ENCODE data around the gene SLC39A11. TPM values are rescaled to one million over a fixed set of nuclear protein-coding genes. Genes with fewer than 3 reads are reported as not detected.

Gene SLC39A11
- total and polyA plus RNA-seq, 2 of the 13 experiments (the other 11 are each of a cell fraction or from before 2014, with no cell fraction given) = 17.2 to 31.5 TPM

DNA sequence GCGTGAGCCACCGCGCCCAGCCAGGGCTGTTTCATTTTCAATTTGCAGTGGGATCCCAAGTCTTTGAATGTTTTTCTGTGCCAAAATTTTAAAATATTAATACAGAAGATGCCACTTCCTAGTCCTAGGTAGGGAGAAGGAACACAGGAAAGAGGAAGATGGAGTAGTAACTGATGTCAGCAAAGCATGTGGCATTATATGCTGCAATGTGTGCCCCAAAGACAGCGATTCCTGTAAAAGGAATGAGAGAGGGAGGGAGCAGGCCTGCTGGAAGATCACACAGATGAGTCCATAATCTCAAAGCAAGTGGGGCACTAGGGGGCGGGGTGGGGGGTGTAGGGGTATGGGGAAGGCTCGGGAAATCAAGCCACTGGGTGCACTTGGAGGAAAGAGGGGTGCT, 48.9 kb upstream of the SLC39A11 start:
- H3K9me3 ChIP-seq (ENCODE audit: low read length) = peaks cover 8% of the 10 kb centered on the region; the same call in 1 of the 2 replicates
- H3K4me2 ChIP-seq (ENCODE audit: low read depth, low read length) = no peak overlapping the region
- no peak overlapping the region for H3K9ac ChIP-seq (ENCODE audit: insufficient read depth, low read depth, low read length)
- no peak for TF ChIP-seq NPAS2 (CRISPR knock-in tag; IDR thresholded peaks at IDR 0.05; ENCODE audit: borderline replicate concordance)
- H3K36me3 ChIP-seq (replicated peaks in 1 of 2; ENCODE audit: control insufficient read depth in 1 of 2, insufficient read depth in 2 of 2, low read length in 2 of 2) = no peaks in the 10 kb centered on the region
- ChIA-PET POLR2A (no interaction called here), CTCF (ENCODE audit: low intra/inter-chr PET ratio, low total read pairs) (no interaction called here)
- DNase-seq (ENCODE audit: low spot score) (no peak), ATAC-seq (peak; percentile 29; the same call in 1 of the 3 replicates), FAIRE-seq (no peak)
- H3K27me3 ChIP-seq (ENCODE audit: control insufficient read depth in 1 of 2, insufficient read depth in 2 of 2, low read length in 2 of 2) = peaks cover 8 to 46% of the 10 kb centered on the region in 2 experiments
- H4K20me1 ChIP-seq (ENCODE audit: insufficient read depth, low read length) = no peaks in the 10 kb centered on the region
- H3K4me3 ChIP-seq (replicated peaks in 1 of 3; ENCODE audit: insufficient read depth in 1 of 3, low read depth in 2 of 3, low read length in 3 of 3) = no peak overlapping the region
- no peak overlapping the region for H3K27ac ChIP-seq (ENCODE audit: extremely low read length, insufficient read depth, low read length)
- in situ Hi-C loops (cut with HindIII; ENCODE audit: extremely low pct_ligation_motif_present, low pct_unique_long_range_greater_than_20kb) (no loop called here), intact Hi-C loops (cut with micrococcal nuclease; ENCODE audit: unreplicated experiment) (no loop called here)
- H2AFZ ChIP-seq (ENCODE audit: low read length) = no peak overlapping the region
- 56% methylated on average over 6 of the region's 6 CpGs for WGBS (ENCODE audit: low lambda C conversion rate)
- BruUV-seq (replicated peaks) = no TSS peak
- H3K79me2 ChIP-seq (ENCODE audit: insufficient read depth, low read length) = no peaks in the 10 kb centered on the region
- no peaks in the 10 kb centered on the region for H3K4me1 ChIP-seq (ENCODE audit: insufficient read depth, low read length)

DNA sequence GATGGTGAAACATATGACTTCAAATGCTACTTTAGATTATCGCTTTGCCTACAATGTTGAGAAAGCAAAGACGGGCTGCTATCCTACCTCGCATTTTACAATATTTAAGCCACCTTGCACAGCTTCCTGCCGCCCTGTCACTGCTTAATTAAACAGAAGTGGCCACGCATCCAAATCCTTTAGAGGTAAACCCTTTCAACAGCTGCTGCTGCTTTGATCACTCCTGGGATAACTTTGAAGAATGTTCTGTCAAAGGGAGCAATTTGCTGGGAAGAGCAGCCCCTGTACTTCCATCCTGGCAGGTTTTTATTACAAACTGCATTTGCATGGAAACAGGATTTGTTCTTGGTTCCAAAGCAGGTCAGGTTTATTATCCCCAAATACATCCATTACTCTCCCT, 48.1 kb upstream of the SLC39A11 start:
- peaks cover 8 to 41% of the 10 kb centered on the region in 2 experiments for H3K27me3 ChIP-seq (ENCODE audit: control insufficient read depth in 1 of 2, insufficient read depth in 2 of 2, low read length in 2 of 2)
- WGBS (ENCODE audit: low lambda C conversion rate) = 17% methylated on average over 4 of the region's 5 CpGs
- no peak overlapping the region for H3K27ac ChIP-seq (ENCODE audit: extremely low read length, insufficient read depth, low read length)
- TF ChIP-seq EZH2 (conservative IDR thresholded peaks at IDR 0.05; ENCODE audit: low read depth, low read length) (0 out of 2 replicates have a peak, but pooled peaks have one; percentile 34), EP300 (IDR thresholded peaks at IDR 0.05; ENCODE audit: low read depth in 2 of 2, low read length in 2 of 2) (no peak), EP300 (CRISPR knock-in tag; IDR thresholded peaks at IDR 0.05; ENCODE audit: borderline replicate concordance) (no peak)
- H4K20me1 ChIP-seq (ENCODE audit: insufficient read depth, low read length) = no peaks in the 10 kb centered on the region
- H3K9ac ChIP-seq (ENCODE audit: insufficient read depth, low read depth, low read length) = no peak overlapping the region
- in situ Hi-C loops (cut with HindIII; ENCODE audit: extremely low pct_ligation_motif_present, low pct_unique_long_range_greater_than_20kb) = no loop called here
- H3K4me2 ChIP-seq (ENCODE audit: low read depth, low read length) = no peak overlapping the region
- H3K4me3 ChIP-seq (replicated peaks in 1 of 3; ENCODE audit: insufficient read depth in 1 of 3, low read depth in 2 of 3, low read length in 3 of 3) = no peak overlapping the region
- no peak for ATAC-seq
- no peaks in the 10 kb centered on the region for H3K36me3 ChIP-seq (replicated peaks in 1 of 2; ENCODE audit: control insufficient read depth in 1 of 2, insufficient read depth in 2 of 2, low read length in 2 of 2)
- no TSS peak for BruUV-seq (replicated peaks)
- DNase-seq (ENCODE audit: low spot score) = no peak
- no peaks in the 10 kb centered on the region for H3K79me2 ChIP-seq (ENCODE audit: insufficient read depth, low read length)
- H3K4me1 ChIP-seq (ENCODE audit: insufficient read depth, low read length) = no peaks in the 10 kb centered on the region
- FAIRE-seq = no peak
- intact Hi-C loops (cut with micrococcal nuclease; ENCODE audit: unreplicated experiment) = no loop called here
- H3K9me3 ChIP-seq (ENCODE audit: low read length) = peaks cover 4% of the 10 kb centered on the region; the same call in 1 of the 2 replicates
- POLR2A ChIA-PET = interaction anchor here (0.6 kb wide), 1 partner anchor 16 kb away, joined by 3 read pairs; no protein-coding TSS in a partner anchor
- no peak overlapping the region for H2AFZ ChIP-seq (ENCODE audit: low read length)
- CTCF ChIA-PET (ENCODE audit: low intra/inter-chr PET ratio, low total read pairs) = no interaction called here

Measured in HepG2 (cell line).